Psoas muscle (tissue), 8 donors: ENCODE data around the gene SYTL4. TPM values are rescaled to one million over a fixed set of nuclear protein-coding genes. Genes with fewer than 3 reads are reported as not detected.

Source experiments
- ATAC-seq, 4 donors: fragments of 200-7000 bp; cut with Tn5 transposase; one replicate each; pipeline ENCODE4 v1.9.1; 2020; ENCODE audit warnings: moderate library complexity in 3 of 4, mild to moderate bottlenecking in 2 of 4
- DNase-seq, 2 donors: peaks; one replicate each; pipeline ENCODE4 v3.0.0-alpha.2; 2020
- H3K27ac ChIP-seq: fragments of 200-600 bp; one replicate; pipeline ENCODE4 v1.8.0; 2022
- H3K27me3 ChIP-seq, 3 donors: fragments of 200-600 bp in 1 of 3; one replicate each; pipeline versions ENCODE4 v1.6.1 to v1.8.0; 2013 to 2022; ENCODE audit warnings: low read length in 2 of 3, mild to moderate bottlenecking in 2 of 3, moderate library complexity in 1 of 3; ENCODE audit not compliant: insufficient read depth in 3 of 3
- H3K36me3 ChIP-seq, 2 donors: fragments of 200-600 bp in 1 of 2; one replicate each; pipeline versions ENCODE4 v1.6.1 to v1.8.0; 2013 to 2022; ENCODE audit warnings: low read depth in 1 of 2, mild to moderate bottlenecking in 1 of 2, moderate library complexity in 1 of 2; ENCODE audit not compliant: insufficient read depth in 1 of 2
- H3K4me1 ChIP-seq: fragments of 200-600 bp; one replicate; pipeline ENCODE4 v1.8.0; 2022
- H3K4me3 ChIP-seq: fragments of 200-600 bp; one replicate; pipeline ENCODE4 v1.8.0; 2022; ENCODE audit warnings: mild to moderate bottlenecking
- H3K9me3 ChIP-seq: fragments of 200-600 bp; one replicate; pipeline ENCODE4 v1.8.0; 2022
- CTCF ChIP-seq: fragments of 200-600 bp; IDR thresholded peaks from one replicate; pipeline ENCODE4 v1.8.0; 2022; ENCODE audit warnings: antibody characterized with exemption
- WGBS, 3 donors: extraction: QIAGEN DNeasy Blood & Tissue Kit; methylation state at CpG; one replicate each; pipeline versions ENCODE4 v1.1.6 to v1.1.7; 2013; 5-methylcytosine and 5-hydroxymethylcytosine counted together
- intact Hi-C, 2 donors: fragments of 100-400 bp; cut with DNase I; formaldehyde crosslinking; loops; one replicate each; pipeline versions ENCODE4 v1.11.0 to v1.14.2; 2022
- polyA plus RNA-seq, 3 donors: library from polyadenylated mRNA; stranded (reverse); fragments of 200-250 nt; gene quantifications; one replicate each; pipeline ENCODE4 v1.2.3, GENCODE V29; 2013
- total RNA-seq, 4 donors: library from RNA; stranded (reverse); fragmentation: NEBNext Ultra II Directional in 2 of 4; extraction: Animal tissue kit (Norgen Biotek cat#: 25700) in 2 of 4; gene quantifications; one replicate each; pipeline versions ENCODE4 v1.2.1 to v1.2.4, GENCODE V29; 2021 to 2023
- donor health status: healthy with polysubstance abuse.
- donor health status: DM: no; HTN: no; CAD: no; lungs with moderate emphysema.
- donor health status: Bipolar disorder and iron deficiency.
- donor health status: healthy.
- donor health status: DM: yes; HTN: yes; CAD: no.
- donor health status: DM: no; HTN: no; CAD: no.
- donor health status: DM: no; HTN: no; CAD: no.
- donor health status: DM: yes; HTN: yes; CAD: no.

SYTL4 gene
- total and polyA plus RNA-seq, 7 donors, result 1.3 to 2.2 (median 1.6) TPM

DNA sequence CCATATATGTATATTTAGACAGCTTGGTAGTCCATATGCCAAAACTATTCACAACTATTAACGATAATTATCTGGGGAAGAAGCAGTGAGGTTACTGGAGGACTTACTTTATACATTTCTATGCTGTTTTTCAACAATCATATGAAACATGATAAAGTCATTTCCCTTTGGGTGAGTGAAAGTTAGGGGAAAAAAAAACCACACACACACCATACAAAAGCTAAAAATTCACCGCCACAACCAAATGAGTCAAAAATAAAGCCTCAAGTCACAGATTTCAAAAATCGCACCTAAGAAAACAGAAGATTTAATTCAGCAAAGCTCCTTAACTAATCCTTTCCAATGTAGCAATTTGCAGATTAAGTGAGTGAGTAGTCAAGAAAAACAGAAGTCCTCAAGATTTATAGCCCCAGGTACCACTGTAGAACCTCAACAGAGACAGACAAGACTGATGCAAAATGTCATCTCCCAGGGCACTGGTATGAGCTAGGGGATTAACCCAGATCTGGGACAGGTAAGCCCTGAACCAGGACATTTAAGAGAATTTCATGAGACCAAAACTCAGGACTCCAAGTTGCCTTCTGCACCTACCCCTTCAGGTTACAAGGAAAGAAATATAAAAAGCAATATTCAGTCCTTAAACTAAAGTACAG lies 35.1 kb downstream of the SYTL4 start:
- Histone ChIP-seq H3K9me3 (no peaks in the 10 kb centered on the region), H3K36me3 (no peaks in the 10 kb centered on the region), H3K27ac (no peak overlapping the region), H3K4me3 (no peak overlapping the region), H3K4me1 (no peaks in the 10 kb centered on the region), H3K27me3 (peaks cover 0 to 13% (median 0%) of the 10 kb centered on the region in 3 donors)
- intact Hi-C loops, result no loop called here
- ATAC-seq (no peak), DNase-seq (no peak)
- TF ChIP-seq CTCF, result no peak
- WGBS, 3 donors, result 53 to 76% (median 63%) methylated on average over 3 of the region's 3 CpGs

DNA sequence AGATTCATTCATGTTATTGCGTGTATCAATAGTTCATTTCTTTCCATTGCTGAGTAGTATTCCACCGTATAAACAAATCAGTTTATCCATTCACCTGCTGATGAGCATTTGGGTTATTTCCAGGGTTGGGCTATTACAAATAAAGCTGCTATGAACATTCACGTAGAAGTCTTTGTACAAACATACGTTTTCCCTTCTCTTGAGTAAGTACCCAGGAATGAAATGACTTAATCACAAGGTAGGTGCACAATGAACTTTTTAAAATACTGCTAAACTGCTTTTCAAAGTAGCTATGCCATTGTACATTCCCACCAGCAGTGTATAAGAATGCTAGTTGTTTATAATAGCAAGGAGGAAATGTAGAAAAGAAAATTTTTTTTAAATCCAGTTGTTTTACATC lies 35.9 kb downstream of the SYTL4 start:
- no peak for ATAC-seq
- no peak for DNase-seq

DNA sequence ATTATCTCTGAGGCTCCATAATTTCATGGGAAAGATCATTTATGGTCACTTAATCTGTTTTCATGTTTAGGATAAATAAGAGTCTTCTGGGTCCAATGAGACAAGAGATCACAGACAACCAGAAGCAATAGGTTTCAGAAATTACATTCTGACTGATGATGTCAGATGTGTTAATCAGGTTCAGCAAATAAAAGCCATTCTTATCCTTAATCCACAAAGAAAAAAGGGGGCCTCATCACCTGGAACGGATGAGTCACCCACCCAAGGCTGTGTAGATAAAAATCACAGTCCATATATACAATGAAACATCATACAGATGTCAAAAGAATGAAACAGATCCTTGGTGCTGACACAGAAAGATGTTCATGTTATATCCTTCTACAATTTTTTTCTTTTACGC lies 36.6 kb downstream of the SYTL4 start:
- Histone ChIP-seq H3K9me3 (no peaks in the 10 kb centered on the region), H3K27me3 (peaks cover 0 to 13% (median 0%) of the 10 kb centered on the region in 3 donors), H3K4me1 (no peaks in the 10 kb centered on the region), H3K4me3 (no peak overlapping the region), H3K36me3 (no peaks in the 10 kb centered on the region), H3K27ac (no peak overlapping the region)
- no peak for TF ChIP-seq CTCF
- DNase-seq (no peak), ATAC-seq (no peak)
- intact Hi-C loops, result no loop called here
- WGBS, 3 donors, result 67 to 88% (median 86%) methylated on average over 2 of the region's 2 CpGs

More for the DNA sequence above, 35.9 kb downstream of the SYTL4 start:
- H3K9me3 ChIP-seq, result no peaks in the 10 kb centered on the region
- H3K4me3 ChIP-seq, result no peak overlapping the region
- peaks cover 0 to 13% (median 0%) of the 10 kb centered on the region in 3 donors for H3K27me3 ChIP-seq
- 66 to 83% (median 74%) methylated on average over 4 of the region's 4 CpGs for WGBS, 3 donors
- no peaks in the 10 kb centered on the region for H3K36me3 ChIP-seq
- no peak for TF ChIP-seq CTCF
- no peak overlapping the region for H3K27ac ChIP-seq
- H3K4me1 ChIP-seq, result no peaks in the 10 kb centered on the region
- intact Hi-C loops, result no loop called here

- TF ChIP-seq CTCF, result no peak
- intact Hi-C loops, result loop anchor here in 1 of 2 donors (5.0 to 10.0 kb wide), 2 partner anchors 80 to 597 kb away; no protein-coding TSS in a partner anchor
- Histone ChIP-seq H3K27me3 (peaks cover 0 to 5% (median 0%) of the 10 kb centered on the region in 3 donors), H3K36me3 (no peaks in the 10 kb centered on the region), H3K4me3 (no peak overlapping the region), H3K9me3 (no peaks in the 10 kb centered on the region), H3K4me1 (no peaks in the 10 kb centered on the region), H3K27ac (no peak overlapping the region)
- DNase-seq (no peak), ATAC-seq (no peak)
- WGBS, 3 donors, result 61 to 79% (median 61%) methylated on average over 2 of the region's 2 CpGs
Measured at GRCh38 chrX:100687546-100687945, 44.4 kb downstream of the SYTL4 start.
